Osteocyte (in vitro differentiated cells): Measurements from ENCODE around the gene CNST. TPM values are rescaled to one million over a fixed set of nuclear protein-coding genes. Genes with fewer than 3 reads are reported as not detected.
A peak's percentile ranks its signal among the peaks of the same experiment; 100 is the strongest.
"Not testable (repeated sequence)": the region's sequence is repeated elsewhere in the genome, so short reads cannot be mapped to it uniquely, and the experiment has no call there.

Experiments used
- DNase-seq: peaks from one replicate; pipeline ENCODE4 v3.0.0; 2021; ENCODE audit warnings: mixed read lengths; ENCODE audit not compliant: unreplicated experiment; ENCODE audit errors: extremely low spot score
- H3K27ac Mint-ChIP-seq: one replicate; pipeline ENCODE4 v1.8.0; 2021; ENCODE audit warnings: mild to moderate bottlenecking, mixed read lengths; ENCODE audit not compliant: unreplicated experiment
- H3K27me3 Mint-ChIP-seq: one replicate; pipeline ENCODE4 v1.8.0; 2021; ENCODE audit warnings: mixed read lengths; ENCODE audit not compliant: unreplicated experiment
- H3K36me3 Mint-ChIP-seq: one replicate; pipeline ENCODE4 v1.8.0; 2021; ENCODE audit warnings: mixed read lengths; ENCODE audit not compliant: unreplicated experiment
- H3K4me1 Mint-ChIP-seq: one replicate; pipeline ENCODE4 v1.8.0; 2021; ENCODE audit warnings: mixed read lengths; ENCODE audit not compliant: unreplicated experiment
- H3K4me3 Mint-ChIP-seq: one replicate; pipeline ENCODE4 v1.8.0; 2021; ENCODE audit warnings: mild to moderate bottlenecking, moderate library complexity, mixed read lengths; ENCODE audit not compliant: unreplicated experiment
- H3K9me3 Mint-ChIP-seq: one replicate; pipeline ENCODE4 v1.8.0; 2021; ENCODE audit warnings: mixed read lengths; ENCODE audit not compliant: unreplicated experiment
- total RNA-seq: library from RNA; stranded (reverse); gene quantifications from 2 replicates; pipeline ENCODE4 v1.2.1, GENCODE V29; 2021
- TF ChIP-seq, protein P1 (sequence below): fragments of 200-600 bp; sonication (generic); IDR thresholded peaks from 2 replicates; pipeline ENCODE4 v1.5.0; 2021; ENCODE audit warnings: antibody characterized with exemption, mild to moderate bottlenecking, moderate library complexity

The CNST gene
- total RNA-seq, 1 donor from 2014 or later: 26.8 TPM

DNA sequence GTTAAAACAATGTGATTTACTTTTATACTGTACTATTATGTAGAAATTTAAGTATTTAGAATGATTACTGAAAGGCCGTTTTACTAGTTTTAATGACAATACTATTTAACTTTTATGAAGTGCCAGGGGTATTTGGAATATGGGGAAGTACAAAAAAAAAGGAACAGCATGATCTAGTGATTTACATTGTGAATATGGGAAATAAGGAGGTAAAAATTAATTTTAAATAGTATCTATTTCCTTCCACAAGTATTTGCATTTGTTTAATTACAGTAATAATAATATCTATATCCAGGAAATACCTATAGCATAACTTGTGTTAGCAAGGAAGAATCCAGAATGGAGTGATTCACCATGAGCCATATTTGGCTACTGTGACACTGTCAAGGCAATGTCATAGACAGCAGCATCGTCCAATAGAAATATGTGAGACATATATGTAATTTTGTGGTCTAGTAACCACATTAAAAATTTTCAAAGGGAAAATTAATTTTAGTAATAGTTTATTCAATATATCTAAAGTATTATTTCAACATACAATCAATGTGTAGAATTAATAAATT is 22.0 kb downstream of the CNST start:
- Mint-ChIP-seq H3K4me1 (peaks cover 66% of the 10 kb centered on the region), H3K27ac (peak overlapping the region; percentile 90), H3K27me3 (no peaks in the 10 kb centered on the region), H3K4me3 (no peak overlapping the region), H3K36me3 (peaks cover 25% of the 10 kb centered on the region), H3K9me3 (no peaks in the 10 kb centered on the region)
- TF ChIP-seq, protein P1, sequence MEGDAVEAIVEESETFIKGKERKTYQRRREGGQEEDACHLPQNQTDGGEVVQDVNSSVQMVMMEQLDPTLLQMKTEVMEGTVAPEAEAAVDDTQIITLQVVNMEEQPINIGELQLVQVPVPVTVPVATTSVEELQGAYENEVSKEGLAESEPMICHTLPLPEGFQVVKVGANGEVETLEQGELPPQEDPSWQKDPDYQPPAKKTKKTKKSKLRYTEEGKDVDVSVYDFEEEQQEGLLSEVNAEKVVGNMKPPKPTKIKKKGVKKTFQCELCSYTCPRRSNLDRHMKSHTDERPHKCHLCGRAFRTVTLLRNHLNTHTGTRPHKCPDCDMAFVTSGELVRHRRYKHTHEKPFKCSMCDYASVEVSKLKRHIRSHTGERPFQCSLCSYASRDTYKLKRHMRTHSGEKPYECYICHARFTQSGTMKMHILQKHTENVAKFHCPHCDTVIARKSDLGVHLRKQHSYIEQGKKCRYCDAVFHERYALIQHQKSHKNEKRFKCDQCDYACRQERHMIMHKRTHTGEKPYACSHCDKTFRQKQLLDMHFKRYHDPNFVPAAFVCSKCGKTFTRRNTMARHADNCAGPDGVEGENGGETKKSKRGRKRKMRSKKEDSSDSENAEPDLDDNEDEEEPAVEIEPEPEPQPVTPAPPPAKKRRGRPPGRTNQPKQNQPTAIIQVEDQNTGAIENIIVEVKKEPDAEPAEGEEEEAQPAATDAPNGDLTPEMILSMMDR: no peak
- DNase-seq: no peak

DNA sequence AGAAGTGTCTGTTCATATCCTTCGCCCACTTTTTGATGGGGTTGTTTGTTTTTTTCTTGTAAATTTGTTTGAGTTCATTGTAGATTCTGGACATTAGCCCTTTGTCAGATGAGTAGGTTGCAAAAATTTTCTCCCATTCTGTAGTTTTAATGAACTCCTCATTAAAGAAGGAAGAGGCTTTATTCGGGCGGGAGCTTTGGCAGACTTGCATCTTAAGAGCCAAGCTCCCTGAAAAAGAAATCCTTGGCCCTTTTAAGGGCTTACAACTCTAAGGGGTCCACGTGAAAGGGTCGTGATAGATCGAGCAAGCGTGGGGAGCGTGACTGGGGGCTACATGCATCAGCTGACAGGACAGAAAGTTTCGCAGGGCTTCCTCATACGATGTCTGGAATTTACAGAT is 23.7 kb downstream of the CNST start:
- H3K4me3 Mint-ChIP-seq, H3K27me3 Mint-ChIP-seq, H3K27ac Mint-ChIP-seq, H3K9me3 Mint-ChIP-seq, DNase-seq: not testable (repeated sequence)
- Mint-ChIP-seq H3K4me1 (peaks cover 61% of the 10 kb centered on the region), H3K36me3 (peaks cover 13% of the 10 kb centered on the region)

DNA sequence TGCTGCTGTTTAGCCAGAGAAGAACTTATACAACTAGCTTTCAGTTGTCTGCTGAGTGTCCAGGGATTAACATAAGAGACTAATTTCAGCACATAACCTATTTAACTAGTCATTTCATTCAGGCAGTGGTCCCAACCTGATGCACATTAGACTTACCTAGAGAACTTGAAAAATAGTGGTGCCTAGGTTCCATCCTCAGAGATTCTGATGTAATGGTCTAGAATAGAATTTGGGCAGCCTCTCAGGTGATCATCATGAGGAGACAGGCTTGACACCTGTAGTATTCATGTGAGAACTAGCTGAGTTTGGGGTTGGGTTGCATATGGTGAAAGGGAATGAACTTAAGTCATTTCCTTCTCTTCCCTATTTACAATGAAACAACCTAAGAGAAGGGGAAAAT is 24.8 kb downstream of the CNST start:
- H3K27me3 Mint-ChIP-seq: no peaks in the 10 kb centered on the region
- no peaks in the 10 kb centered on the region for H3K9me3 Mint-ChIP-seq
- H3K27ac Mint-ChIP-seq: peak overlapping the region; percentile 66

DNA sequence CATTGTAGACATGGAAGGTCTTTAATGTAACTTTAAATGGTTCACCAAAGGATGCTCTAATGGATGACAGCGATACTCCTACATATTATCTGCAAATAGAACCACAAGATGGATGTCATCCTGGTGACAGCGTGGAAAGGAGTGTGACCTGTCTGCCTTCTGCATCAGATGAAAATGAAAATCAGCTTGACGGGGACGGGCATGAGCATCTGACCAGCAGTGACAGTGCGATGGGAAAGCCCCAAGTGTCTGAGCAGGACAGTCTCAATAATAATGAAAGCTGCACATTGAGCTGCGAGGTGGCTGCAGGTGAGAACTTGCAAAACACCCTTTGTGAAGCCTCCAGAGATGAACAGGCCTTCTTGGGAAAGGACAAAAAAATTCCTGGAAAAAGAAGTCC is 25.2 kb downstream of the CNST start:
- peaks cover 72% of the 10 kb centered on the region for H3K4me1 Mint-ChIP-seq
- peaks cover 16% of the 10 kb centered on the region for H3K36me3 Mint-ChIP-seq
- H3K27ac Mint-ChIP-seq: peak overlapping the region; percentile 66
- no peak overlapping the region for H3K4me3 Mint-ChIP-seq
- TF ChIP-seq, protein P1: no peak
- no peaks in the 10 kb centered on the region for H3K27me3 Mint-ChIP-seq
- no peaks in the 10 kb centered on the region for H3K9me3 Mint-ChIP-seq
- no peak for DNase-seq

More for the DNA sequence above, 24.8 kb downstream of the CNST start:
- no peak for DNase-seq
- Mint-ChIP-seq H3K4me3 (no peak overlapping the region), H3K4me1 (peaks cover 68% of the 10 kb centered on the region), H3K36me3 (peaks cover 12% of the 10 kb centered on the region)
- TF ChIP-seq, protein P1: no peak

DNA sequence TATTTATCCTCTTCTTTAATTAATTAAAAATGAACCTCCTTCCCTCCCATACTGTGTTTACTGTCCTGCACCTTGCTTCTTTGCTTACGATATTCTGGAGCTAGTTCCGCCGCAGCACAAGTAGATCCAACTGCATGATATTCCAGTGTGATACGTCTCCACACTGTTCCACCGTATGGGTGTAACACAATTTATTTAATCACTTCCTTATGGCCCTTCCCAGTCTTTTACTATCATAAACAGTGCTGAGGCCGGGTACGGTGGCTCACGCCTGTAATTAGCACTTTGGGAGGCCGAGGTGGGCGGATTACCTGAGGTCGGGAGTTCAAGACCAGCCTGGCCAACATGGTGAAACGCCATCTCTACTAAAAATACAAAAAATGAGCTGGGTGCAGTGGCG is 25.7 kb downstream of the CNST start:
- no peaks in the 10 kb centered on the region for H3K9me3 Mint-ChIP-seq
- TF ChIP-seq, protein P1: no peak
- DNase-seq: no peak

DNA sequence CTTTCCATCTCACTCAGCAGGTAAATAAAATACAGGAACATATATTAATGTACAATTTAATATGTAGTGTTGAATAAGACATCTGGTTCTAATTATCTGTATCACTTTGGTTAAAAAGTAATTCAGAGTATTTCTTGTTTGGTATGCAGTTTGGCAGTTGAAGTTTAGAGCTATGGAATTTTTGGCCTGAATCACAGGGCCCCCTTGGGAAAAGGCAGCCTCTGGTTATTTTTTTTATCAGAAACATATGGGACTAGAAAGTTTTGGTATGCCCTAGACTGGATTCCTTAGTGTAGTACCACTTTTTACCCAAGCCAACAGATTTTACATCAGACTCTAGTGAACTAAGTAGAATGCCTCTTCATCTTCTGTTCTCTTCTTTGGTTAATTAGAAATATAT is 26.4 kb downstream of the CNST start:
- H3K27me3 Mint-ChIP-seq: no peaks in the 10 kb centered on the region
- TF ChIP-seq, protein P1: no peak
- no peaks in the 10 kb centered on the region for H3K9me3 Mint-ChIP-seq
- no peak for DNase-seq
- H3K27ac Mint-ChIP-seq: peak overlapping the region; percentile 80
- peaks cover 24% of the 10 kb centered on the region for H3K36me3 Mint-ChIP-seq
- H3K4me3 Mint-ChIP-seq: peak overlapping the region; percentile 2
- peaks cover 74% of the 10 kb centered on the region for H3K4me1 Mint-ChIP-seq

More for the DNA sequence above, 25.7 kb downstream of the CNST start:
- no peak overlapping the region for H3K4me3 Mint-ChIP-seq
- H3K4me1 Mint-ChIP-seq: peaks cover 74% of the 10 kb centered on the region
- H3K27me3 Mint-ChIP-seq: no peaks in the 10 kb centered on the region
- peak overlapping the region; percentile 80 for H3K27ac Mint-ChIP-seq
- peaks cover 19% of the 10 kb centered on the region for H3K36me3 Mint-ChIP-seq
